DOHH2 (cell line): ENCODE measurements around the gene SLC17A8.
"Not testable (repeated sequence)": the region's sequence is repeated elsewhere in the genome, so short reads cannot be mapped to it uniquely, and the experiment has no call there.

Experiments
- H3F3A ChIP-seq: fragments of 200-600 bp; sonication (generic), shearing (Covaris generic); 2 replicates; pipeline ENCODE4 v1.6.0; 2016; ENCODE audit warnings: antibody characterized with exemption, mild to moderate bottlenecking; ENCODE audit not compliant: control insufficient read depth, insufficient read depth
- H3K27ac ChIP-seq: fragments of 200-600 bp; sonication (generic); 2 replicates; pipeline ENCODE4 v1.5.1; 2014; ENCODE audit warnings: low read depth, mild to moderate bottlenecking, low read length, moderate library complexity
- H3K27me3 ChIP-seq: fragments of 200-600 bp; sonication (generic); 2 replicates; pipeline ENCODE4 v1.6.1; 2014; ENCODE audit warnings: mild to moderate bottlenecking, low read length, mixed read lengths; ENCODE audit not compliant: control insufficient read depth
- H3K36me3 ChIP-seq: fragments of 200-600 bp; sonication (generic); 2 replicates; pipeline ENCODE4 v1.6.1; 2014; ENCODE audit warnings: mild to moderate bottlenecking, low read length, moderate library complexity, mixed read lengths; ENCODE audit not compliant: control insufficient read depth
- H3K4me1 ChIP-seq: fragments of 200-600 bp; sonication (generic); 2 replicates; pipeline ENCODE4 v1.6.1; 2014; ENCODE audit warnings: mild to moderate bottlenecking, low read length, mixed read lengths; ENCODE audit not compliant: control insufficient read depth
- H3K4me2 ChIP-seq: fragments of 200-600 bp; sonication (generic); 2 replicates; pipeline ENCODE4 v1.6.0; 2014; ENCODE audit warnings: mild to moderate bottlenecking, low read length, moderate library complexity
- H3K4me3 ChIP-seq: fragments of 200-600 bp; sonication (generic); 2 replicates; pipeline ENCODE4 v1.5.1; 2014; ENCODE audit warnings: mild to moderate bottlenecking, low read length, mixed read lengths
- H3K79me2 ChIP-seq: fragments of 200-600 bp; sonication (generic); 2 replicates; pipeline ENCODE4 v1.6.1; 2014; ENCODE audit warnings: mild to moderate bottlenecking, low read length, mixed read lengths; ENCODE audit not compliant: control insufficient read depth
- H3K9me2 ChIP-seq: fragments of 200-600 bp; sonication (generic); replicated peaks from 2 replicates; pipeline ENCODE4 v1.6.1; 2014; ENCODE audit warnings: mild to moderate bottlenecking, low read length, mixed read lengths; ENCODE audit not compliant: control insufficient read depth
- H3K9me3 ChIP-seq: fragments of 200-600 bp; sonication (generic); 2 replicates; pipeline ENCODE4 v1.6.1; 2014; ENCODE audit warnings: antibody characterized with exemption, low read length, mixed read lengths; ENCODE audit not compliant: control insufficient read depth, insufficient read depth
- H4K20me1 ChIP-seq: fragments of 200-600 bp; sonication (generic); 2 replicates; pipeline ENCODE4 v1.6.0; 2014; ENCODE audit warnings: low read depth, mild to moderate bottlenecking, antibody characterized with exemption, low read length, moderate library complexity; ENCODE audit not compliant: control insufficient read depth, insufficient read depth
- EZH2phosphoT487 ChIP-seq: fragments of 200-600 bp; sonication (generic); IDR thresholded peaks from 2 replicates; pipeline ENCODE4 v1.6.1; 2017; ENCODE audit warnings: borderline replicate concordance, mild to moderate bottlenecking, antibody characterized with exemption, low read length, moderate library complexity, mixed read lengths
- TF ChIP-seq, protein P1 (sequence below): fragments of 200-600 bp; sonication (generic); IDR thresholded peaks from one replicate; pipeline ENCODE4 v1.5.1; 2014; ENCODE audit warnings: antibody characterized with exemption, mild to moderate bottlenecking, low read depth, low read length; ENCODE audit not compliant: poor library complexity, severe bottlenecking

The SLC17A8 gene

DNA sequence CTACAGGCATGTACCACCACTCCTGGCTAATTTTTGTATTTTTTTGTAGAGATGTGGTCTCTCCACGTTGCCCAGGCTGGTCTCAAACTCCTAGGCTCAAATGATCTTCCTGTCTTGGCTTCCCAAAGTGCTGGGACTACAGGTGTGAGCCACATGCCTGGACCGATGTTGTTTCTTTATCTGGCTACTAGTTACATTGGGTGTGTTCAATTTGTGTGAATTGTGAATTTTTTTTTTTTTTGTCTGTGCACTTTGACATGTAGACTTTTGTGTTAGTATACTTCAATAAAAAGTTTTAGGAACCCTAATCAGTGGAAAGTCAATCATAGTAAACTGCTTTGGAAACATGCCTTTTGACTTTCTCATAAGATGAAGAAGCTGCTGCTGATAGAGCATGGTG, 24.0 kb upstream of the SLC17A8 start:
- H3K4me1 ChIP-seq = no peaks in the 10 kb centered on the region
- no peaks in the 10 kb centered on the region for H3K9me3 ChIP-seq
- no peaks in the 10 kb centered on the region for H3K9me2 ChIP-seq
- peaks cover 64% of the 10 kb centered on the region for H3K36me3 ChIP-seq
- H4K20me1 ChIP-seq = no peaks in the 10 kb centered on the region
- H3K4me3 ChIP-seq = no peak overlapping the region
- no peak overlapping the region for H3K4me2 ChIP-seq
- H3F3A ChIP-seq = no peaks in the 10 kb centered on the region
- no peak overlapping the region for H3K27ac ChIP-seq
- H3K79me2 ChIP-seq = no peaks in the 10 kb centered on the region
- no peaks in the 10 kb centered on the region for H3K27me3 ChIP-seq
- TF ChIP-seq EZH2phosphoT487 = no peak
- TF ChIP-seq, protein P1, sequence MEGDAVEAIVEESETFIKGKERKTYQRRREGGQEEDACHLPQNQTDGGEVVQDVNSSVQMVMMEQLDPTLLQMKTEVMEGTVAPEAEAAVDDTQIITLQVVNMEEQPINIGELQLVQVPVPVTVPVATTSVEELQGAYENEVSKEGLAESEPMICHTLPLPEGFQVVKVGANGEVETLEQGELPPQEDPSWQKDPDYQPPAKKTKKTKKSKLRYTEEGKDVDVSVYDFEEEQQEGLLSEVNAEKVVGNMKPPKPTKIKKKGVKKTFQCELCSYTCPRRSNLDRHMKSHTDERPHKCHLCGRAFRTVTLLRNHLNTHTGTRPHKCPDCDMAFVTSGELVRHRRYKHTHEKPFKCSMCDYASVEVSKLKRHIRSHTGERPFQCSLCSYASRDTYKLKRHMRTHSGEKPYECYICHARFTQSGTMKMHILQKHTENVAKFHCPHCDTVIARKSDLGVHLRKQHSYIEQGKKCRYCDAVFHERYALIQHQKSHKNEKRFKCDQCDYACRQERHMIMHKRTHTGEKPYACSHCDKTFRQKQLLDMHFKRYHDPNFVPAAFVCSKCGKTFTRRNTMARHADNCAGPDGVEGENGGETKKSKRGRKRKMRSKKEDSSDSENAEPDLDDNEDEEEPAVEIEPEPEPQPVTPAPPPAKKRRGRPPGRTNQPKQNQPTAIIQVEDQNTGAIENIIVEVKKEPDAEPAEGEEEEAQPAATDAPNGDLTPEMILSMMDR = no peak

DNA sequence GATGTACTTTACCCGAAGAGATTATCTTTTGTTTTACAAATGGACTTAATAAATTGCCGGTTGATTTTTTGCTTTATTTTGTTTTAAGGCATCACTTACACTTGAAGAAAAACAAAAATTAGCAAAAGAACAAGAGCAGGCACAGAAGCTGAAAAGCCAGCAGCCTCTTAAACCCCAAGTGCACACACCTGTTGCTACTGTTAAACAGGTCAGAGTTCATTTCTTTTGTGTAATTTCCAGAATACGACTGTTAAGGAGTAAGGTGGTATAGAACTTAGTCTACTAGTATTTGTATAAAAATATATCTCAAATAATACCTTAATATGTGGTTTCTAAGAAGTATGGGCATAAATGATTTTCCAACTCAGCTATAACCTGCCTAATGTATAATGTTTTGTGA, 19.6 kb upstream of the SLC17A8 start:
- H3K9me3 ChIP-seq = no peaks in the 10 kb centered on the region
- no peaks in the 10 kb centered on the region for H4K20me1 ChIP-seq
- no peaks in the 10 kb centered on the region for H3K79me2 ChIP-seq
- TF ChIP-seq, protein P1 = no peak
- TF ChIP-seq EZH2phosphoT487 = no peak
- H3K27ac ChIP-seq = no peak overlapping the region
- H3F3A ChIP-seq = no peaks in the 10 kb centered on the region
- peaks cover 44% of the 10 kb centered on the region for H3K36me3 ChIP-seq
- no peaks in the 10 kb centered on the region for H3K9me2 ChIP-seq
- no peaks in the 10 kb centered on the region for H3K4me1 ChIP-seq
- no peaks in the 10 kb centered on the region for H3K27me3 ChIP-seq
- H3K4me3 ChIP-seq = no peak overlapping the region
- H3K4me2 ChIP-seq = no peak overlapping the region

DNA sequence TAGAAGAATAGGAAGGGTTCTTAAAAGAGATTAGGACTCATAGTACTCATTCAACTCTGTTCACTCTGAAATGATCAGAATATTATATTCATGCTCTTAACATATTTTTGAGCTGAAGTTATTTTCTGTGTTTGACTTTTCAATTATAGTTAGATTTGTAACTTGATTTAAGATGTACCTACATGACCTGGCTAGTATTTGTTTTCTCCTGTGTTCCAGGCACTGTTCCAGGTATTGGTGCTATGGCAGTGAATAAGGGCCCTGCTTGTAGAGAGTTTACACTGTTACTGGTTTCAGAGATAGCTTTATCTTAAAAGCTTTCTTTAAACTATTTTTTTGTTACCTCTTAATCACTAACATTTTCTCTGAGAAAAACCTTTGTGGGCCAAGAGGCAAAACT, 19.1 kb upstream of the SLC17A8 start:
- Histone ChIP-seq H3F3A (no peaks in the 10 kb centered on the region), H3K9me2 (no peaks in the 10 kb centered on the region), H3K4me2 (no peak overlapping the region), H3K4me1 (no peaks in the 10 kb centered on the region), H3K9me3 (no peaks in the 10 kb centered on the region), H3K27ac (no peak overlapping the region), H4K20me1 (no peaks in the 10 kb centered on the region), H3K79me2 (no peaks in the 10 kb centered on the region), H3K36me3 (peaks cover 43% of the 10 kb centered on the region), H3K27me3 (no peaks in the 10 kb centered on the region), H3K4me3 (no peak overlapping the region)
- TF ChIP-seq, protein P1 = no peak
- no peak for TF ChIP-seq EZH2phosphoT487

DNA sequence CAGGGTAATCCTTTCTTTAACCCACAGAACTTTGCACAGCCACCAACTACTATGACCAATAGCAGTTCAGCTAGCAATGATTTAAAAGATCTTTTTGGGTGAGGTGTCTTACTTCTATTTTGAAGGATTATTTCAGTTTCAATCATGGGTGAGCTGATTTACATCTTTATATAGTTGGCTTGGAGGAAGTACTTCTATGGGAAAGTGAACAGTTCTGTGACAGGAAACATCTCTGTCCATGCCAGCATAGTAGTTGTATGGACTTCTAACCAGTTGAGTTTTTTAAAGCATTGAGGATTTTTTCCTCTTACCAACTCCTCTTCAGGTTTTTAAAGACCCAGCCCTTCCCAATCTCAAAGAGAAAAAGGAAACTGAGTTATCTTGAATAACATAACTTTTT, 17.8 kb upstream of the SLC17A8 start:
- no peaks in the 10 kb centered on the region for H3F3A ChIP-seq
- H3K4me3 ChIP-seq = no peak overlapping the region
- no peaks in the 10 kb centered on the region for H3K9me3 ChIP-seq
- peaks cover 30% of the 10 kb centered on the region for H3K36me3 ChIP-seq
- no peaks in the 10 kb centered on the region for H4K20me1 ChIP-seq
- no peaks in the 10 kb centered on the region for H3K4me1 ChIP-seq
- no peak overlapping the region for H3K27ac ChIP-seq
- no peak overlapping the region for H3K4me2 ChIP-seq
- TF ChIP-seq, protein P1 = no peak
- no peak for TF ChIP-seq EZH2phosphoT487
- H3K27me3 ChIP-seq = no peaks in the 10 kb centered on the region
- no peaks in the 10 kb centered on the region for H3K9me2 ChIP-seq
- H3K79me2 ChIP-seq = no peaks in the 10 kb centered on the region

DNA sequence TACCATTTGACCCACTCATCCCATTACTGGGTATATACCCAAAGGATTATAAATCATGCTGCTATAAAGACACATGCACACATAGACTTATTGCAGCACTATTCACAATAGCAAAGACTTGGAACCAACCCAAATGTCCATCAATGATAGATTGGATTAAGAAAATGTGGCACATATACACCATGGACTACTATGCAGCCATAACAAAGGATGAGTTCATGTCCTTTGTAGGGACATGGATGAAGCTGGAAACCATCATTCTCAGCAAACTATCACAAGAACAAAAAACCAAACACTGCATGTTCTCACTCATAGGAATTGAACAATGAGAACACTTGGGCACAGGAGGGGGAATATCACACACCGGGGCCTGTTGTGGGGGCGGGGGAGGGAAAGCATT, 14.0 kb upstream of the SLC17A8 start:
- not testable (repeated sequence) for H3K79me2 ChIP-seq, H3F3A ChIP-seq, H3K4me1 ChIP-seq, H3K36me3 ChIP-seq, H3K9me3 ChIP-seq, H3K27ac ChIP-seq, H3K4me3 ChIP-seq, H3K27me3 ChIP-seq, H3K4me2 ChIP-seq, H4K20me1 ChIP-seq, H3K9me2 ChIP-seq
